GM21423 (cell line): ENCODE results near the gene MYLK4.

Source experiments
- ATAC-seq: cut with Tn5 transposase; IDR thresholded peaks from one replicate; pipeline ENCODE4 v1.9.1; 2021; ENCODE audit warnings: mild to moderate bottlenecking, moderate library complexity; ENCODE audit not compliant: unreplicated experiment

The MYLK4 gene

GRCh38 chr6:2666906-2667575 lies 83.7 kb downstream of the MYLK4 start:
- ATAC-seq: no peak

- ATAC-seq: no peak
Observed at GRCh38 chr6:2665146-2666070, 85.3 kb downstream of the MYLK4 start.

GRCh38 chr6:2663123-2663522 lies 87.6 kb downstream of the MYLK4 start:
- ATAC-seq: no peak

- ATAC-seq: no peak
Observed at GRCh38 chr6:2661651-2662050, 89.1 kb downstream of the MYLK4 start.

GRCh38 chr6:2659882-2660281 lies 90.8 kb downstream of the MYLK4 start:
- no peak for ATAC-seq

- ATAC-seq: no peak
Observed at GRCh38 chr6:2659381-2659780, 91.3 kb downstream of the MYLK4 start.

GRCh38 chr6:2658788-2659187 lies 91.9 kb downstream of the MYLK4 start:
- peak; percentile 81 for ATAC-seq

- ATAC-seq: no peak
Observed at GRCh38 chr6:2656460-2657079, 94.2 kb downstream of the MYLK4 start.

- ATAC-seq: no peak
Observed at GRCh38 chr6:2655844-2656433, 94.8 kb downstream of the MYLK4 start.

- no peak for ATAC-seq
Observed at GRCh38 chr6:2653369-2654032, 97.2 kb downstream of the MYLK4 start.

- no peak for ATAC-seq
Observed at GRCh38 chr6:2652611-2653010, 98.1 kb downstream of the MYLK4 start.

- no peak for ATAC-seq
Observed at GRCh38 chr6:2651961-2652360, 98.8 kb downstream of the MYLK4 start.

- ATAC-seq: no peak
Observed at GRCh38 chr6:2651536-2651935, 99.2 kb downstream of the MYLK4 start.

- ATAC-seq: no peak
Observed at GRCh38 chr6:2646346-2646745, 104.4 kb downstream of the MYLK4 start.

GRCh38 chr6:2643935-2644539 lies 106.7 kb downstream of the MYLK4 start:
- no peak for ATAC-seq

GRCh38 chr6:2643130-2643529 lies 107.6 kb downstream of the MYLK4 start:
- no peak for ATAC-seq

GRCh38 chr6:2641044-2641725 lies 109.5 kb downstream of the MYLK4 start:
- ATAC-seq: no peak

GRCh38 chr6:2640551-2640950 lies 110.2 kb downstream of the MYLK4 start:
- no peak for ATAC-seq

- no peak for ATAC-seq
Observed at GRCh38 chr6:2639896-2640295, 110.8 kb downstream of the MYLK4 start.

GRCh38 chr6:2639167-2639566 lies 111.6 kb downstream of the MYLK4 start:
- no peak for ATAC-seq
